OCI-LY7 (cell line): ENCODE results near the gene TBC1D4. TPM values are rescaled to one million over a fixed set of nuclear protein-coding genes. Genes with fewer than 3 reads are reported as not detected.

Experiments used
- BruUV-seq: library from RNA; stranded (reverse); fragments of 400-500 nt; replicated peaks from 2 replicates; lab custom pipeline; 2021; lab: Mats Ljungman, UMichigan
- CTCF ChIA-PET: fragments of 300-600 bp; sonication (Branson Sonifier 250); formaldehyde crosslinking; loops from one replicate; lab custom pipeline; 2022; ENCODE audit warnings: antibody characterized with exemption; ENCODE audit not compliant: unreplicated experiment; lab: Charles Lee
- POLR2A ChIA-PET: fragments of 300-600 bp; sonication (Branson Sonifier 250); formaldehyde crosslinking; loops from one replicate; lab custom pipeline; 2022; ENCODE audit warnings: antibody characterized with exemption; lab: Charles Lee
- DNase-seq: peaks from one replicate; pipeline ENCODE4 v3.0.0-alpha.2; 2015; ENCODE audit warnings: low spot score
- H2AFZ ChIP-seq: fragments of 200-600 bp; sonication (generic), shearing (Covaris generic); 2 replicates; pipeline ENCODE4 v1.6.1; 2014; ENCODE audit warnings: mild to moderate bottlenecking, antibody characterized with exemption, low read length, moderate library complexity
- H3K27ac ChIP-seq: fragments of 200-600 bp; sonication (generic); 2 replicates; pipeline ENCODE4 v1.5.1; 2014; ENCODE audit warnings: mixed run types, low read depth, mild to moderate bottlenecking, moderate library complexity, low read length, inconsistent platforms; ENCODE audit not compliant: poor library complexity, severe bottlenecking
- H3K36me3 ChIP-seq: fragments of 200-600 bp; sonication (generic); 2 replicates; pipeline ENCODE4 v1.6.1; 2014; ENCODE audit warnings: mild to moderate bottlenecking, antibody characterized with exemption, low read length, moderate library complexity, mixed read lengths; ENCODE audit not compliant: insufficient read depth
- H3K4me1 ChIP-seq: fragments of 200-600 bp; sonication (generic); 2 replicates; pipeline ENCODE4 v1.5.1; 2014; ENCODE audit warnings: mild to moderate bottlenecking, low read length; ENCODE audit not compliant: insufficient read depth, poor library complexity, severe bottlenecking
- H3K4me2 ChIP-seq: fragments of 200-600 bp; sonication (generic); 2 replicates; pipeline ENCODE4 v1.6.1; 2014; ENCODE audit warnings: mild to moderate bottlenecking, low read length
- H3K4me3 ChIP-seq: fragments of 200-600 bp; sonication (generic); 2 replicates; pipeline ENCODE4 v1.5.1; 2014; ENCODE audit warnings: mild to moderate bottlenecking, low read depth, low read length; ENCODE audit not compliant: poor library complexity, severe bottlenecking
- H3K79me2 ChIP-seq: fragments of 200-600 bp; sonication (generic); 2 replicates; pipeline ENCODE4 v1.6.1; 2016; ENCODE audit warnings: low read depth, mild to moderate bottlenecking, low read length, moderate library complexity, mixed read lengths; ENCODE audit not compliant: insufficient read depth
- H3K9me2 ChIP-seq: fragments of 200-600 bp; sonication (generic); 2 replicates; pipeline ENCODE4 v1.6.1; 2016; ENCODE audit warnings: mild to moderate bottlenecking, low read length, mixed read lengths; ENCODE audit not compliant: insufficient read depth
- H3K9me3 ChIP-seq: fragments of 200-600 bp; sonication (generic); 2 replicates; pipeline ENCODE4 v1.6.1; 2014; ENCODE audit warnings: mild to moderate bottlenecking, mixed run types, low read length, mixed read lengths
- H4K20me1 ChIP-seq: fragments of 200-600 bp; sonication (generic); 2 replicates; pipeline ENCODE4 v1.6.1; 2014; ENCODE audit warnings: mild to moderate bottlenecking, antibody characterized with exemption, low read length, moderate library complexity, mixed read lengths; ENCODE audit not compliant: insufficient read depth
- CTCF ChIP-seq: fragments of 200-600 bp; sonication (generic); conservative IDR thresholded peaks from 2 replicates; pipeline ENCODE4 v1.5.1; 2014; ENCODE audit warnings: mild to moderate bottlenecking, antibody characterized with exemption, low read length, moderate library complexity, mixed read lengths
- EZH2phosphoT487 ChIP-seq: fragments of 200-600 bp; sonication (generic); IDR thresholded peaks from 2 replicates; pipeline ENCODE4 v1.6.1; 2018; ENCODE audit warnings: low read depth, borderline replicate concordance, mild to moderate bottlenecking, mixed run types, antibody characterized with exemption, low read length, moderate library complexity, mixed read lengths
- intact Hi-C: fragments of 100-400 bp; cut with micrococcal nuclease; formaldehyde crosslinking; loops from one replicate; pipeline ENCODE4 v1.10.0; 2022; ENCODE audit not compliant: unreplicated experiment
- total RNA-seq, 2 experiments: library from RNA; depleted of rRNA in 1 of 2; stranded (reverse); fragments of >200 nt in 1 of 2; shearing (Covaris generic) in 1 of 2; gene quantifications; 2 replicates each; pipeline ENCODE4 v1.2.3, GENCODE V29; 2014 to 2022

The TBC1D4 gene
- total RNA-seq, 2 experiments from 2014 or later, result 21.7 to 24.3 TPM

GRCh38 chr13:75454497-75454896 lies 27.5 kb downstream of the TBC1D4 start:
- POLR2A ChIA-PET, result interaction anchor here (0.6 to 1.3 kb wide), 4 partner anchors 16 to 76 kb away, joined by 3 read pairs; partner anchors contain the start of gene TBC1D4
- CTCF ChIA-PET, result no interaction called here

GRCh38 chr13:75452564-75452963 lies 29.4 kb downstream of the TBC1D4 start:
- CTCF ChIA-PET, result no interaction called here
- H3K79me2 ChIP-seq, result peaks cover 32% of the 10 kb centered on the region; the same call in 1 of the 2 replicates
- TF ChIP-seq EZH2phosphoT487 (no peak), CTCF (no peak)

More at GRCh38 chr13:75454497-75454896, 27.5 kb downstream of the TBC1D4 start:
- Histone ChIP-seq H3K4me3 (no peak overlapping the region), H4K20me1 (peaks cover 5% of the 10 kb centered on the region; the same call in 1 of the 2 replicates), H3K4me1 (peaks cover 3% of the 10 kb centered on the region), H3K9me2 (no peaks in the 10 kb centered on the region), H3K4me2 (no peak overlapping the region), H3K9me3 (no peaks in the 10 kb centered on the region), H3K36me3 (peaks cover 4% of the 10 kb centered on the region; the same call in 1 of the 2 replicates), H3K79me2 (peaks cover 24% of the 10 kb centered on the region; the same call in 1 of the 2 replicates), H2AFZ (no peak overlapping the region), H3K27ac (no peak overlapping the region)
- TF ChIP-seq CTCF, result no peak
- TF ChIP-seq EZH2phosphoT487, result no peak
- intact Hi-C loops, result no loop called here
- DNase-seq, result no peak
- no TSS peak for BruUV-seq

GRCh38 chr13:75447493-75447892 lies 34.5 kb downstream of the TBC1D4 start:
- Histone ChIP-seq H3K9me3 (no peaks in the 10 kb centered on the region), H4K20me1 (no peaks in the 10 kb centered on the region), H3K79me2 (peaks cover 11% of the 10 kb centered on the region; the same call in 1 of the 2 replicates), H3K4me2 (no peak overlapping the region), H3K36me3 (peaks cover 4% of the 10 kb centered on the region; the same call in 1 of the 2 replicates), H3K9me2 (no peaks in the 10 kb centered on the region), H3K27ac (no peak overlapping the region), H3K4me3 (no peak overlapping the region), H2AFZ (no peak overlapping the region), H3K4me1 (peaks cover 8% of the 10 kb centered on the region)
- no TSS peak for BruUV-seq
- POLR2A ChIA-PET, result interaction anchor here (1.7 kb wide), 1 partner anchor 10 kb away, joined by 8 read pairs; no protein-coding TSS in a partner anchor
- no peak for DNase-seq
- intact Hi-C loops, result no loop called here
- CTCF ChIA-PET, result interaction anchor here (0.6 kb wide), 1 partner anchor 10 kb away, joined by 3 read pairs; no protein-coding TSS in a partner anchor
- TF ChIP-seq CTCF, result no peak
- no peak for TF ChIP-seq EZH2phosphoT487

More at GRCh38 chr13:75452564-75452963, 29.4 kb downstream of the TBC1D4 start:
- BruUV-seq, result no TSS peak
- Histone ChIP-seq H3K4me1 (peaks cover 8% of the 10 kb centered on the region), H3K27ac (no peak overlapping the region), H3K9me3 (no peaks in the 10 kb centered on the region), H3K4me2 (no peak overlapping the region), H3K4me3 (no peak overlapping the region), H3K9me2 (no peaks in the 10 kb centered on the region), H3K36me3 (peaks cover 4% of the 10 kb centered on the region; the same call in 1 of the 2 replicates), H4K20me1 (peaks cover 5% of the 10 kb centered on the region; the same call in 1 of the 2 replicates), H2AFZ (no peak overlapping the region)
- no peak for DNase-seq
- POLR2A ChIA-PET, result interaction anchor here (1.0 kb wide), 1 partner anchor 9 kb away, joined by 4 read pairs; no protein-coding TSS in a partner anchor
- intact Hi-C loops, result no loop called here
